ENCODE results near the gene DCAF4. TPM values are rescaled to one million over a fixed set of nuclear protein-coding genes. Genes with fewer than 3 reads are reported as not detected.

DCAF4 gene
- total and polyA plus RNA-seq, 5 donors = 2.9 to 7.4 (median 6.8) TPM

GRCh38 chr14:72907886-72908285 lies 18.4 kb upstream of the DCAF4 start:
- H3K9me3 ChIP-seq (ENCODE audit: control insufficient read depth, low read length) = no peaks in the 10 kb centered on the region
- ATAC-seq = peak in 1 of 2 donors; percentile 45
- WGBS = 47% methylated on average over 5 of the region's 5 CpGs
- H3K27ac ChIP-seq (ENCODE audit: low read length) = no peak overlapping the region
- no peak overlapping the region for H3K4me3 ChIP-seq (ENCODE audit: low read length)
- intact Hi-C loops (cut with DNase I) = loop anchor here in 1 of 4 donors (5.0 kb wide), 1 partner anchor 391 kb away; no protein-coding TSS in a partner anchor
- no peaks in the 10 kb centered on the region for H3K27me3 ChIP-seq (ENCODE audit: control insufficient read depth, insufficient read depth)
- peaks cover 5% of the 10 kb centered on the region for H3K4me1 ChIP-seq (ENCODE audit: control insufficient read depth, insufficient read depth, low read length)
- no peak for DNase-seq

DNA sequence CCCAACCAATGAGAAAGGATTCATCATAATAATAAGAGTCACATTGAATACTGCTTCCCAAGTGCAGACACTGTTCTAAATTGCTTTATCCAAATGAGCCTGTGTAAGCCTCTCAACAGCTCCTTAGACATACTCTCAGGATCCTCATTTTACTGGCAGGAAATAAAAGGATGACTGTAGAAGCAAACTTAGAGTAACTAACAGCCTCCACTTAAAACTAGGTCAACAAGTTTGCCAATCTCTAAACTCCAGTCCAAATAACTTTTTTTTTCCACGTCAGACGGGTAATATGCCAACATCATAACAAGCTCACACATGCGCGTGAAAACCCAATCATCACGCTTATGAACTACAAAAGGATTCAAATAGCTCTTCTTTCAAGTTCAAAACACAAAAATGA lies 17.1 kb upstream of the DCAF4 start:
- 47% methylated on average over 5 of the region's 5 CpGs for WGBS
- ATAC-seq = peak; percentile 50 to 65

DNA sequence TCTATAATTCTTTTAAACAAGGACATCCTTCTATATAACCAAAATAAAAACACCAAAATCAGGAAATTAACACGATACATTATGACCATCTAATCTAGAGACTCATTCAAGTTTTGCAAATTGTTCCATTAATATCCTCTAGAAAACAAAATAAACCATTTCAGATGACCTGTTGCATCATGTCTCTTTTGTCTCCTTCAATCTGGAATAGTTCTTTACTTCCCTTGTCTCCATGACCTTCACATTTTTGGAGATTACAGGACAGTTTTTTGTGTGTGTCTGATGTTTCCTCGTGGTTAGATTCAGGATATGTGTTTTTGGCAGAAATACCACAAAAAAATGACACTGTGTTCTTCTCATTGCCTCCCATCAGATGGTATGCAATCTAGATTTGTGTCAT lies 12.5 kb upstream of the DCAF4 start:
- H3K9me3 ChIP-seq (ENCODE audit: control insufficient read depth, low read length) = no peaks in the 10 kb centered on the region
- H3K4me1 ChIP-seq (ENCODE audit: control insufficient read depth, insufficient read depth, low read length) = no peaks in the 10 kb centered on the region
- intact Hi-C loops (cut with DNase I) = no loop called here
- no peak overlapping the region for H3K4me3 ChIP-seq (ENCODE audit: low read length)
- DNase-seq = no peak
- 42% methylated on average over 2 of the region's 2 CpGs for WGBS
- no peaks in the 10 kb centered on the region for H3K27me3 ChIP-seq (ENCODE audit: control insufficient read depth, insufficient read depth)
- H3K27ac ChIP-seq (ENCODE audit: low read length) = no peak overlapping the region
- ATAC-seq = no peak

More for the DNA sequence above, 17.1 kb upstream of the DCAF4 start:
- intact Hi-C loops (cut with DNase I) = loop anchor here in 1 of 4 donors (5.0 kb wide), 1 partner anchor 392 kb away; no protein-coding TSS in a partner anchor
- Histone ChIP-seq H3K27ac (ENCODE audit: low read length) (no peak overlapping the region), H3K4me1 (ENCODE audit: control insufficient read depth, insufficient read depth, low read length) (peaks cover 5% of the 10 kb centered on the region), H3K27me3 (ENCODE audit: control insufficient read depth, insufficient read depth) (no peaks in the 10 kb centered on the region), H3K9me3 (ENCODE audit: control insufficient read depth, low read length) (no peaks in the 10 kb centered on the region), H3K4me3 (ENCODE audit: low read length) (no peak overlapping the region)
- DNase-seq = no peak

DNA sequence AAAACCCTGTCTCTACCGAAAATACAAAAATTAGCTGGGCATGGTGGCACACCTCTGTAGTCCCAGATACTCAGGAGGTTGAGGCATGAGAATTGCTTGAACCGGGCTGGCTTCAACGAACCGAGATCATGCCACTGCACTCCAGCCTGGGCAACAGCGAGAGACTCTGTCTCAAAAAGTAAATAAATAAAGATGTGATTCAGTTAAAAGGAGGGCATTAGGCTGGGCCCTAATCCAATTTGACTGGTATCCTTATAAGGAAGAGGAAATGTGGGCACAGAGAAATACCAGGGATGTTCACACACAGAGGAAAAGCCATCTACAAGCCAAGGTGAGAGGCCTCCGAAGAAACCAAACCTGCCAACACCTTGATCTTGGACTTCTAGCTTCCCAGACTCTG lies 10.1 kb upstream of the DCAF4 start:
- H3K9me3 ChIP-seq (ENCODE audit: control insufficient read depth, low read length) = no peaks in the 10 kb centered on the region
- 66% methylated on average over 6 of the region's 6 CpGs for WGBS
- no peaks in the 10 kb centered on the region for H3K4me1 ChIP-seq (ENCODE audit: control insufficient read depth, insufficient read depth, low read length)
- DNase-seq = no peak
- ATAC-seq = no peak
- intact Hi-C loops (cut with DNase I) = no loop called here
- no peaks in the 10 kb centered on the region for H3K27me3 ChIP-seq (ENCODE audit: control insufficient read depth, insufficient read depth)
- H3K27ac ChIP-seq (ENCODE audit: low read length) = no peak overlapping the region
- no peak overlapping the region for H3K4me3 ChIP-seq (ENCODE audit: low read length)

DNA sequence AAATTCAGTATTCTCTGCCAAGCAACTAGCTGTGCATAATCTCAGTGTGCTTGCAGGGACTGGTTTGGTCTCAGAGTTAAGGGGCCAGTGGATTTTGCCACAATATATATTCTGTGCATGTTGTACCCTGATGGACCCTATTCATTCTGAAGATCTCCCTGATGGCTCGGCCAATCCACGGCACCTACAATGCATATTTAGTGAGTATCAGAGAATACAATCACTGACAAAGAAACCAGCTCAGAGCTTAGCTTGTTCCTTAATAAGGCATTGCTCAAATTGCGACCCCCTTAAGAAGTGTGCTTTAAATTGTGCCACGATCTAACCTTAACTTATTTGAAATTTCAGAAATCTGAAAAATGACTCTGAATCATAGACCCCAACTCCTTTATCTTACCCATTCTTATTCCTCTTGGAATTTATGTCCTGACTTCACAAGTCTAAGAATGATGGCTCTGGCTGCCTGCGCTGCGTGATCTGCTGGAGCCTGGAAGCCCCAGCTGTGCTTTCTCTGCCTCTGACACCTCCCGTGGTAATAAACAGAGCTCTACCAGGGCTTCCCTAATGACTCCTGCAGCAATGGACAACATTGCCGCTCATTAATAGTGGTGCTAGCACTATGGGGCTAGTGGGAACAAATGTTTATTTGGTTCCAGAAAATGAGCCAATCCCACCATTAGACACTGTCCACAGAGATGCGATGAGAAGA lies 9.0 kb upstream of the DCAF4 start:
- no peak overlapping the region for H3K4me3 ChIP-seq (ENCODE audit: low read length)
- H3K27me3 ChIP-seq (ENCODE audit: control insufficient read depth, insufficient read depth) = no peaks in the 10 kb centered on the region
- H3K4me1 ChIP-seq (ENCODE audit: control insufficient read depth, insufficient read depth, low read length) = no peaks in the 10 kb centered on the region
- 54% methylated on average over 9 of the region's 9 CpGs for WGBS
- intact Hi-C loops (cut with DNase I) = no loop called here
- DNase-seq = no peak
- ATAC-seq = no peak
- no peak overlapping the region for H3K27ac ChIP-seq (ENCODE audit: low read length)
- H3K9me3 ChIP-seq (ENCODE audit: control insufficient read depth, low read length) = no peaks in the 10 kb centered on the region

GRCh38 chr14:72920008-72920407 lies 6.3 kb upstream of the DCAF4 start:
- 81% methylated on average over 2 of the region's 2 CpGs for WGBS
- no peak overlapping the region for H3K4me3 ChIP-seq (ENCODE audit: low read length)
- intact Hi-C loops (cut with DNase I) = no loop called here
- DNase-seq = no peak
- no peaks in the 10 kb centered on the region for H3K27me3 ChIP-seq (ENCODE audit: control insufficient read depth, insufficient read depth)
- H3K27ac ChIP-seq (ENCODE audit: low read length) = no peak overlapping the region
- H3K9me3 ChIP-seq (ENCODE audit: control insufficient read depth, low read length) = no peaks in the 10 kb centered on the region
- no peaks in the 10 kb centered on the region for H3K4me1 ChIP-seq (ENCODE audit: control insufficient read depth, insufficient read depth, low read length)
- ATAC-seq = no peak

DNA sequence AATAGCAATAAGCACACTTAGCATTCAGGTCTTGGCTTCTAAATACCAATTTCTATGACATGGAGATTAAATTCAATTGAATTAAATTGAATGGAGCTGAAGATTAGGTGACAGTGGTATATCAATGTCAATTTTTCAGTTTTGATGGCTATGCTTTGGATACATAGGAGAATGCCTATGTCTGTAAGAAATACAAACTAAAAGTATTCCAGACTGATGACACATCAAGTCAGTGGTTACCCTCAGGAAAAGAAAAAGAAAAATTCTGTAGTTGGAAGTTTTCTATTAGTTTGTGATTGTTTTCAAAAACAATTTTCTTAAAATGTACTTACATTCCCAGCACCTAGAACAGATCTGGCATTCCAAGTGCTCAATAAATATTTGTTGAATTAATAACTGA lies 4.9 kb upstream of the DCAF4 start:
- H3K27me3 ChIP-seq (ENCODE audit: control insufficient read depth, insufficient read depth) = no peaks in the 10 kb centered on the region
- H3K27ac ChIP-seq (ENCODE audit: low read length) = no peak overlapping the region
- no peak for DNase-seq
- ATAC-seq = no peak
- no peak overlapping the region for H3K4me3 ChIP-seq (ENCODE audit: low read length)
- intact Hi-C loops (cut with DNase I) = no loop called here
- no peaks in the 10 kb centered on the region for H3K4me1 ChIP-seq (ENCODE audit: control insufficient read depth, insufficient read depth, low read length)
- H3K9me3 ChIP-seq (ENCODE audit: control insufficient read depth, low read length) = no peaks in the 10 kb centered on the region

GRCh38 chr14:72924337-72924736 lies 1.9 kb upstream of the DCAF4 start:
- DNase-seq = peak in 2 of 3 donors; percentile 60 to 83
- WGBS = 40% methylated on average over 5 of the region's 5 CpGs
- ATAC-seq = no peak
- Histone ChIP-seq H3K4me1 (ENCODE audit: control insufficient read depth, insufficient read depth, low read length) (no peaks in the 10 kb centered on the region), H3K9me3 (ENCODE audit: control insufficient read depth, low read length) (no peaks in the 10 kb centered on the region), H3K27ac (ENCODE audit: low read length) (no peak overlapping the region), H3K27me3 (ENCODE audit: control insufficient read depth, insufficient read depth) (no peaks in the 10 kb centered on the region), H3K4me3 (ENCODE audit: low read length) (no peak overlapping the region)
- intact Hi-C loops (cut with DNase I) = no loop called here

DNA sequence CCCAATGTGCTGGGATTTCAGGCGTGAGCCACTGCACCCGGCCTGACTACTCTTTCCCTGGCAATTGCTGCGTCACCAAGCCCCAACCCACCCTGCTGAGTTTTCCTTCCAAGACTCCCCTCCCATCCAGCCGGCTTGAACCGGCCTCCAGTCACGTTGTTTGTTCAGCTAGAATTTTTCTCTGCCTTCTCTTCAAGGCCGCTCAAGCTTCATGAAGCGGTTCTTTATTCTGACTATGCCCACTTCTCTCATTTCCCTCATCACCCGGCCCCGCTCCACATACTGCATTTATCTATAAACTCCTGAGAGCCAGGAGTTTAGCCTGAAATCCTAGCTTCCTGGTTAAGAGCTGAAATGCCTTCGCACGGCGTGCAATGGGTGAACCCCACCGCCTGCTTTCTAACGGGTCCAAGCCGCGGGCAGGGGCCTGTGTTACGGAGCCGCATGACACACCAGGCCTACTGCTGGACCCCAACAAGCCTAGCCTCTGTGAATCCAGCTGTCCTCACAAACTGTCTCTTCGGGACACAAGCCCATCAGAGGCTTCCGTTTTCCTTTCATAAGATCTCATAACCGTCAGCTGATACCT lies 999 bp upstream of the DCAF4 start:
- ATAC-seq (no peak), DNase-seq (no peak)
- no peaks in the 10 kb centered on the region for H3K27me3 ChIP-seq (ENCODE audit: control insufficient read depth, insufficient read depth)
- no peak overlapping the region for H3K4me3 ChIP-seq (ENCODE audit: low read length)
- intact Hi-C loops (cut with DNase I) = no loop called here
- H3K4me1 ChIP-seq (ENCODE audit: control insufficient read depth, insufficient read depth, low read length) = no peaks in the 10 kb centered on the region
- WGBS = 88% methylated on average over 22 of the region's 22 CpGs
- no peaks in the 10 kb centered on the region for H3K9me3 ChIP-seq (ENCODE audit: control insufficient read depth, low read length)
- no peak overlapping the region for H3K27ac ChIP-seq (ENCODE audit: low read length)

- Histone ChIP-seq H3K4me3 (ENCODE audit: low read length) (peak overlapping the region; percentile 65), H3K27ac (ENCODE audit: low read length) (peak overlapping the region; percentile 42), H3K27me3 (ENCODE audit: control insufficient read depth, insufficient read depth) (no peaks in the 10 kb centered on the region), H3K4me1 (ENCODE audit: control insufficient read depth, insufficient read depth, low read length) (no peaks in the 10 kb centered on the region), H3K9me3 (ENCODE audit: control insufficient read depth, low read length) (no peaks in the 10 kb centered on the region)
- intact Hi-C loops (cut with DNase I) = no loop called here
- ATAC-seq = peak; percentile 32 to 56
- 5% methylated on average over 33 of the region's 33 CpGs for WGBS
- no peak for DNase-seq
Measured at GRCh38 chr14:72925815-72926291, 411 bp upstream of the DCAF4 start.

- Histone ChIP-seq H3K4me3 (ENCODE audit: low read length) (no peak overlapping the region), H3K4me1 (ENCODE audit: control insufficient read depth, insufficient read depth, low read length) (no peaks in the 10 kb centered on the region), H3K27me3 (ENCODE audit: control insufficient read depth, insufficient read depth) (no peaks in the 10 kb centered on the region), H3K27ac (ENCODE audit: low read length) (no peak overlapping the region), H3K9me3 (ENCODE audit: control insufficient read depth, low read length) (no peaks in the 10 kb centered on the region)
- no peak for DNase-seq
- WGBS = 84% methylated on average over 21 of the region's 21 CpGs
- ATAC-seq = no peak
- intact Hi-C loops (cut with DNase I) = no loop called here
Measured at GRCh38 chr14:72928872-72929271, 2.6 kb downstream of the DCAF4 start.

Measured in right cardiac atrium (tissue), 5 donors.